ENCODE measurements around the gene CCDC88B. TPM values are rescaled to one million over a fixed set of nuclear protein-coding genes. Genes with fewer than 3 reads are reported as not detected.
A peak's percentile ranks its signal among the peaks of the same experiment; 100 is the strongest.

Gene CCDC88B
- total and polyA plus RNA-seq, 10 of the 15 experiments (the other 5 are each of a cell fraction or from before 2014, with no cell fraction given) = 0.24 to 66.0 (median 19.2) TPM

DNA sequence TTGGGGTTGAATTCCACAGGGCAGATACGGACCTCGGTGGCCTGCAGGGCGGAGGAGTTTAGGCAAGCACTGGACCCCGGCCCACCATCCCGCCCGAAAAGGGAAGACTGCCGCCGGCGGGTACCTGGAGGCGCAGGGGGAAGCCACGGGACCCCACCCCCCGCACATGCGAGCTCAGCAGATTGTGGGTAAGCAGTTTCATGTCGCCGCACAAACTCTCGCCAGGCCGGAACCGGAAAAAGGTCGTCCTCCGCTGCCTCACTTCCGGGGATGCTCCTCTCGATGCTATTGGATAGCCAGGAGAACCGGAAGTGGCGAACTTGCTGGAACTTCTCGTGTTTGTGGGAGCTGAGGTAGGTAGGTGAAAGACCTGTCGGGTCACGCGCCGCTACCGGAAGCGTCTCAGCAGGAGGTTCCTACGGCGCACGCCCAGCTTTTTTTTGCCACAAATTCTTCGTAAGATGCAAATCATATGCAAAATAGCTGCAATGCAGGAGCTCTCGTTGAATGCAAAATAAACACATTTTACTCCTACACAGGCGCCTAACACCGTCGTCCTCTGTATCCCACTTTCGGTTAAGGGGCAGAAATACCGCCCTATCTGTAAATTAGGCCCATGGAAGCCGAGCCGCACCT is 22.6 kb upstream of the CCDC88B start, which contains the start of gene TRMT112:
TSS of gene TRMT112 (minus strand) at position 235 of the 636 bp plus-strand sequence. CDS start at position 202, 33 bp downstream.
- BruUV-seq (replicated peaks) = no TSS peak
- H3K36me3 ChIP-seq (ENCODE audit: control insufficient read depth in 2 of 2, insufficient read depth in 2 of 2, low read length in 1 of 2) = peaks cover 0 to 8% of the 10 kb centered on the region in 2 experiments; a peak in 3 of 4 replicates
- ChIA-PET POLR2A (interaction anchor here (0.5 to 3.5 kb wide), 23 partner anchors 10 to 562 kb away, joined by 3 to 42 read pairs (median 7); partner anchors contain the start of genes BAD, CCDC88B, ESRRA and FERMT3), SMC1A (ENCODE audit: uncharacterized antibody, unreplicated experiment) (interaction anchor here (0.6 to 5.3 kb wide), 21 partner anchors 8 to 507 kb away, joined by 3 to 71 read pairs (median 5); partner anchors contain the start of genes BAD, CCDC88B, ESRRA and GPR137), RAD21 (ENCODE audit: unreplicated experiment) (interaction anchor here (0.5 to 5.6 kb wide), 26 partner anchors 9 to 371 kb away, joined by 3 to 176 read pairs (median 5); partner anchors contain the start of genes BAD, CATSPERZ, CCDC88B and ESRRA), CTCF (interaction anchor here (0.6 to 5.9 kb wide), 31 partner anchors 10 to 793 kb away, joined by 3 to 228 read pairs (median 4); partner anchors contain the start of genes BAD, CCDC88B, ESRRA and FERMT3)
- peak within 1 kb of the TSS; percentile 99 for H3K27ac ChIP-seq (ENCODE audit: control insufficient read depth, insufficient read depth)
- FAIRE-seq (peak; percentile 100), DNase-seq (ENCODE audit: low read depth, low spot score) (peak; percentile 96), ATAC-seq (peak; percentile 83)
- peak within 1 kb of the TSS; percentile 88 for H3K4me2 ChIP-seq (ENCODE audit: control insufficient read depth, insufficient read depth)
- no peaks in the 10 kb centered on the region for H3K27me3 ChIP-seq (replicated peaks in 1 of 2; ENCODE audit: control insufficient read depth in 2 of 2, insufficient read depth in 2 of 2, low read length in 1 of 2)
- H3K9ac ChIP-seq (ENCODE audit: control insufficient read depth, insufficient read depth, low read length) = peak within 1 kb of the TSS; percentile 98
- H3K4me3 ChIP-seq = peak within 1 kb of the TSS; percentile 80
- intact Hi-C loops (cut with micrococcal nuclease; ENCODE audit: unreplicated experiment) (loop anchor here (1.0 to 5.0 kb wide), 5 partner anchors 11 to 131 kb away; partner anchors contain the start of genes CCDC88B and RPS6KA4), in situ Hi-C loops (cut with MboI) (no loop called here)
- no peaks in the 10 kb centered on the region for H3K9me3 ChIP-seq (replicated peaks; ENCODE audit: control insufficient read depth, insufficient read depth, low read length)
- WGBS (ENCODE audit: insufficient coverage, insufficient replicate concordance, low lambda C conversion rate, missing lambda C conversion rate) = under 1% methylated on average over 43 of the region's 43 CpGs
- H3K4me1 ChIP-seq (ENCODE audit: control insufficient read depth, insufficient read depth, low read length) = peaks cover 9% of the 10 kb centered on the region
- H3K79me2 ChIP-seq (ENCODE audit: control insufficient read depth, insufficient read depth, low read length) = peaks cover 26% of the 10 kb centered on the region
- H2AFZ ChIP-seq (ENCODE audit: control insufficient read depth, low read depth, low read length) = peak within 1 kb of the TSS; percentile 95
- no peaks in the 10 kb centered on the region for H4K20me1 ChIP-seq (ENCODE audit: control insufficient read depth, insufficient read depth)
- TF ChIP-seq, protein P1, sequence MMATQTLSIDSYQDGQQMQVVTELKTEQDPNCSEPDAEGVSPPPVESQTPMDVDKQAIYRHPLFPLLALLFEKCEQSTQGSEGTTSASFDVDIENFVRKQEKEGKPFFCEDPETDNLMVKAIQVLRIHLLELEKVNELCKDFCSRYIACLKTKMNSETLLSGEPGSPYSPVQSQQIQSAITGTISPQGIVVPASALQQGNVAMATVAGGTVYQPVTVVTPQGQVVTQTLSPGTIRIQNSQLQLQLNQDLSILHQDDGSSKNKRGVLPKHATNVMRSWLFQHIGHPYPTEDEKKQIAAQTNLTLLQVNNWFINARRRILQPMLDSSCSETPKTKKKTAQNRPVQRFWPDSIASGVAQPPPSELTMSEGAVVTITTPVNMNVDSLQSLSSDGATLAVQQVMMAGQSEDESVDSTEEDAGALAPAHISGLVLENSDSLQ (IDR thresholded peaks at IDR 0.05) = peak; percentile 69; the same call in 1 of the 2 replicates
- TF ChIP-seq TCF12 (IDR thresholded peaks at IDR 0.05; ENCODE audit: low read depth, low read length) = peak; percentile 5; the same call in 1 of the 2 replicates
- TF ChIP-seq, protein P2, sequence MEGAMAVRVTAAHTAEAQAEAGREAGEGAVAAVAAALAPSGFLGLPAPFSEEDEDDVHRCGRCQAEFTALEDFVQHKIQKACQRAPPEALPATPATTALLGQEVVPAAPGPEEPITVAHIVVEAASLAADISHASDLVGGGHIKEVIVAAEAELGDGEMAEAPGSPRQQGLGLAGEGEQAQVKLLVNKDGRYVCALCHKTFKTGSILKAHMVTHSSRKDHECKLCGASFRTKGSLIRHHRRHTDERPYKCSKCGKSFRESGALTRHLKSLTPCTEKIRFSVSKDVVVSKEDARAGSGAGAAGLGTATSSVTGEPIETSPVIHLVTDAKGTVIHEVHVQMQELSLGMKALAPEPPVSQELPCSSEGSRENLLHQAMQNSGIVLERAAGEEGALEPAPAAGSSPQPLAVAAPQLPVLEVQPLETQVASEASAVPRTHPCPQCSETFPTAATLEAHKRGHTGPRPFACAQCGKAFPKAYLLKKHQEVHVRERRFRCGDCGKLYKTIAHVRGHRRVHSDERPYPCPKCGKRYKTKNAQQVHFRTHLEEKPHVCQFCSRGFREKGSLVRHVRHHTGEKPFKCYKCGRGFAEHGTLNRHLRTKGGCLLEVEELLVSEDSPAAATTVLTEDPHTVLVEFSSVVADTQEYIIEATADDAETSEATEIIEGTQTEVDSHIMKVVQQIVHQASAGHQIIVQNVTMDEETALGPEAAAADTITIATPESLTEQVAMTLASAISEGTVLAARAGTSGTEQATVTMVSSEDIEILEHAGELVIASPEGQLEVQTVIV (IDR thresholded peaks at IDR 0.05; ENCODE audit: borderline replicate concordance, partially characterized antibody) = peak; percentile 78
- TF ChIP-seq ZZZ3 (IDR thresholded peaks at IDR 0.05; ENCODE audit: control insufficient read depth, insufficient read length, low read depth) = no peak
- TF ChIP-seq, protein P3, sequence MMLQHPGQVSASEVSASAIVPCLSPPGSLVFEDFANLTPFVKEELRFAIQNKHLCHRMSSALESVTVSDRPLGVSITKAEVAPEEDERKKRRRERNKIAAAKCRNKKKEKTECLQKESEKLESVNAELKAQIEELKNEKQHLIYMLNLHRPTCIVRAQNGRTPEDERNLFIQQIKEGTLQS (IDR thresholded peaks at IDR 0.05; ENCODE audit: borderline replicate concordance, extremely low read depth, low read depth, low read length) = no peak; the same call in 1 of the 2 replicates
- TF ChIP-seq CEBPB (IDR thresholded peaks at IDR 0.05; ENCODE audit: borderline replicate concordance in 1 of 2, low read depth in 2 of 2, low read length in 2 of 2) = no peak
- no peak for TF ChIP-seq RAD21 (IDR thresholded peaks at IDR 0.05; ENCODE audit: insufficient read depth, low read depth, low read length)
- TF ChIP-seq FOXK2 (IDR thresholded peaks at IDR 0.05) = no peak
- TF ChIP-seq, protein P4, sequence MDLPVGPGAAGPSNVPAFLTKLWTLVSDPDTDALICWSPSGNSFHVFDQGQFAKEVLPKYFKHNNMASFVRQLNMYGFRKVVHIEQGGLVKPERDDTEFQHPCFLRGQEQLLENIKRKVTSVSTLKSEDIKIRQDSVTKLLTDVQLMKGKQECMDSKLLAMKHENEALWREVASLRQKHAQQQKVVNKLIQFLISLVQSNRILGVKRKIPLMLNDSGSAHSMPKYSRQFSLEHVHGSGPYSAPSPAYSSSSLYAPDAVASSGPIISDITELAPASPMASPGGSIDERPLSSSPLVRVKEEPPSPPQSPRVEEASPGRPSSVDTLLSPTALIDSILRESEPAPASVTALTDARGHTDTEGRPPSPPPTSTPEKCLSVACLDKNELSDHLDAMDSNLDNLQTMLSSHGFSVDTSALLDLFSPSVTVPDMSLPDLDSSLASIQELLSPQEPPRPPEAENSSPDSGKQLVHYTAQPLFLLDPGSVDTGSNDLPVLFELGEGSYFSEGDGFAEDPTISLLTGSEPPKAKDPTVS (IDR thresholded peaks at IDR 0.05; ENCODE audit: low read depth, low read length) = peak; percentile 57; the same call in 1 of the 2 replicates
- TF ChIP-seq SIX5 (IDR thresholded peaks at IDR 0.05; ENCODE audit: low read depth, low read length, severe bottlenecking) = peak; percentile 25
- peak; percentile 82 for TF ChIP-seq ATF7 (IDR thresholded peaks at IDR 0.05; ENCODE audit: low read depth)
- peak; percentile 74; the same call in 1 of the 2 replicates for TF ChIP-seq POLR2AphosphoS2 (IDR thresholded peaks at IDR 0.05; ENCODE audit: low read depth, low read length)
